Muscle of leg (tissue), 11 donors: ENCODE data around the gene SYNDIG1. TPM values are rescaled to one million over a fixed set of nuclear protein-coding genes. Genes with fewer than 3 reads are reported as not detected.

Source experiments
- DNase-seq: peaks from one replicate; pipeline ENCODE4 v3.0.0; 2013
- H3K27ac ChIP-seq: one replicate; pipeline ENCODE4 v1.5.1; 2013; ENCODE audit warnings: mild to moderate bottlenecking, low read length, control low read depth
- H3K27me3 ChIP-seq: one replicate; pipeline ENCODE4 v1.6.1; 2013; ENCODE audit warnings: low read length; ENCODE audit not compliant: control insufficient read depth, insufficient read depth
- H3K36me3 ChIP-seq: one replicate; pipeline ENCODE4 v1.6.1; 2013; ENCODE audit warnings: low read length; ENCODE audit not compliant: control insufficient read depth, insufficient read depth
- H3K4me1 ChIP-seq: one replicate; pipeline ENCODE4 v1.6.1; 2013; ENCODE audit warnings: low read length; ENCODE audit not compliant: control insufficient read depth, insufficient read depth
- H3K4me3 ChIP-seq: one replicate; pipeline ENCODE4 v1.5.1; 2013; ENCODE audit warnings: low read length, control low read depth
- H3K9me3 ChIP-seq: replicated peaks from 2 replicates; pipeline ENCODE4 v1.6.1; 2013; ENCODE audit warnings: low read depth, low read length; ENCODE audit not compliant: control insufficient read depth
- WGBS: methylation state at CpG from one replicate; pipeline ENCODE4 v1.1.5; 2013; ENCODE audit warnings: missing lambda C conversion rate; ENCODE audit not compliant: insufficient coverage; 5-methylcytosine and 5-hydroxymethylcytosine counted together
- polyA plus RNA-seq, 8 donors: library from polyadenylated mRNA; unstranded; fragments of 120-200 nt; gene quantifications; one replicate each; pipeline versions ENCODE4 v1.2.1 to v1.2.3, GENCODE V29; 2013; ENCODE audit warnings: inconsistent platforms in 1 of 8, low replicate concordance in 1 of 8; ENCODE audit not compliant: insufficient read length in 8 of 8, insufficient read depth in 1 of 8
- total RNA-seq: library from RNA; stranded (reverse); fragments of 120-200 nt; gene quantifications from one replicate; pipeline ENCODE4 v1.2.4, GENCODE V29; 2013

Gene SYNDIG1
- total and polyA plus RNA-seq, 9 donors = 2.5 to 5.3 (median 4.3) TPM

DNA sequence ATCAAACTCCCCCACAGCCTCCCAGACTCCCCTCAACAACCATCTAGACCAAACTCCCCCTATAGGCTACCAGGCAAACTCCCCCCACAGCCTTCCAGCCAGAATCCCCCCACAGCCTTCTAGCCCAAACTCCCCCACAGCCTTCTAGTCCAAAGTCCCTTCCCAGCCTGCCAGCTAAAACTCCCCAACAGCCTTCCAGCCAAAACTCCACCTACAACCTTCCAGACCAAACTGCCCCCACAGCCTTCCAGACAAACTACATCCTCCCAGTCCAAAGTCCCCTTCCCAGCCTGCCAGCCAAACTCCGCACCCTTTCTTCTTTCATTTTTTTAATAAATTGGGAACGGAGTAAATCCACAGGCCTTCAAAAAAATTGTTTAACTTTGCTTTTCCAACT is 37.4 kb upstream of the SYNDIG1 start:
- no peak overlapping the region for H3K4me3 ChIP-seq
- H3K27me3 ChIP-seq = peaks cover 3% of the 10 kb centered on the region
- no peaks in the 10 kb centered on the region for H3K9me3 ChIP-seq
- DNase-seq = peak; percentile 32
- H3K36me3 ChIP-seq = no peaks in the 10 kb centered on the region
- peaks cover 6% of the 10 kb centered on the region for H3K4me1 ChIP-seq
- no CpG with 5 or more reads among the region's 2 CpGs for WGBS
- H3K27ac ChIP-seq = no peak overlapping the region

DNA sequence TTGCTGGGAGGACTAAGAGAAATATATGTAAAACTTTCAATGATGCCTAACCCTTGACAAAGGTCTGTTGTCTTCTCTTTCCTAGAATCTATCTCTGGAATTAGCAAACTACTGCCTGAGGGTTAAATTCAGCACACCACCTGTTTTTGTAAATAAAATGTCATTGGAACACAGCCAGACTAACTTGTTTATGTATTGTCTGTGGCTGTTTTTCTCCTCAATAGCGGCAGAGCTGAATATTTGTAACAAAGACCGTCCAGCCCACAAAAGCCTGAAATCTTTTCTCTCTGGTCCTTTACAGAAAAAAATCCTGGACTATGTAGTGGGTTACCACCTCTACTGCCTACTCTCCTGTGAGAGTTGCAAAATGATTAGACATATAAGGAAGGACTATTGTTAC is 33.3 kb upstream of the SYNDIG1 start:
- Histone ChIP-seq H3K4me3 (no peak overlapping the region), H3K4me1 (peaks cover 22% of the 10 kb centered on the region), H3K9me3 (no peaks in the 10 kb centered on the region), H3K27ac (no peak overlapping the region), H3K36me3 (no peaks in the 10 kb centered on the region), H3K27me3 (peaks cover 3% of the 10 kb centered on the region)
- DNase-seq = peak; percentile 62
- WGBS = no CpG with 5 or more reads among the region's 2 CpGs

DNA sequence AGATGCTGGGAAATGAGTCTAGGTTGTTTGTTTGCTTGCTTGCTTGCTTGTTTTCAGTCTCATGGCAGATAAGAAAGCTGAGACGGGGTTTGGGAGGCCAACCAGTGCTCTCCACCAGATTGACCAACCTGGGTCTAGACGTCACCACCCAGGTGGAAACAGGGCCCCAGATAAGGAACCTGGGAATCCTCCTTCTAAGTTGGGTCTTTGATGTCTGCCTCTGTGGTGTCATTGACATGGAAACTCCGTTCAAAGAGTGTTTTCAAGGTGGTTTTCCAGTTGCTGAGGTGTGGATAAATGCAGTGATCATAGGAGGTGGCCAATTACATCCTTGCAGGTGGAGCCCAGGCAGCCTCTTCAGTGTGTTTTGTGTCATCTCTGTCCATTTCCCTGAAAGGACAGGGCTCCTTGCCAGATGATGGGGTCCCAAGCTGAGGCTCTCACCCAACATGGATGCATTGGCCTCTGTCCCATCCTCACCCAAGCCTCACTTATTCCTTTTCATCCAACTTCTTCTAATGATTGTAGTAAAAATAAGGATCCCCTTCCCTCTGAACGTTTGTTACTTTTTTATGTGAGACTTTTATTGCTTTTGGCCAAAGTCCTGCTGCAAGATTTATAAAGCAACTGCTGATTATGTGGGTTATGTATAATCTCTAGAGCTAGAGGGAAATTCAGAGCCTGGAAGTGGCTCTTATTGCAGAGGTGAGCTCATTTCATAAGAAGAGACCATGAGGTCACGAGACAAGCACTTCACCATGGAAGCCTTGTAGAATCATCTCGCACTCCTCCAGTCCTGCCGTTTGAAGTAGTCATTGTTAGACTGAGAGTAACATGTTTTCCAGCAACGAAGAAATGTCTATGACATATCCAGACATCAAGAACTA is 32.0 kb upstream of the SYNDIG1 start:
- DNase-seq = peak; percentile 72
- no peak overlapping the region for H3K4me3 ChIP-seq
- H3K27me3 ChIP-seq = no peaks in the 10 kb centered on the region

DNA sequence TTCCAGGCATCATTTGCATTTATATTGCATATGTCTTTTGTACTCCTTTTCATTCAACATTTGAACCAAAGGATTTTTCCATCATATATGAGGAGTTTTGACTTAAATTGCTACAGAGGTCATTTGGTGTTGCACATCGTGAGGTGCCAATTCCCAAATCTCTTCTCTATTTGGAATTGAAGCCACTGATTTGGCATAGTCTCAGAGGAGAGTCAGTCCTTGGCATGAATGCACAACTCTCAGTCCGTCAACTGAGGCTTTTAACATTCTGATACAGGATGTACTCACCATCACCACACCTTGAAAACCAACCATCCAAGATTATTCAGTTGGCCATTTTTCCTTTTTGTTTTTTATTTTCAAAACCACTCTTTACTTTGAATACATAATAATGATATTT is 31.1 kb upstream of the SYNDIG1 start:
- WGBS = 71% methylated on average over 1 of the region's 2 CpGs
- Histone ChIP-seq H3K9me3 (no peaks in the 10 kb centered on the region), H3K4me1 (peaks cover 22% of the 10 kb centered on the region), H3K36me3 (no peaks in the 10 kb centered on the region), H3K27me3 (no peaks in the 10 kb centered on the region), H3K27ac (no peak overlapping the region), H3K4me3 (no peak overlapping the region)
- no peak for DNase-seq

More for the DNA sequence above, 32.0 kb upstream of the SYNDIG1 start:
- 60% methylated on average over 1 of the region's 8 CpGs for WGBS
- H3K36me3 ChIP-seq = no peaks in the 10 kb centered on the region
- H3K27ac ChIP-seq = no peak overlapping the region
- peaks cover 22% of the 10 kb centered on the region for H3K4me1 ChIP-seq
- no peaks in the 10 kb centered on the region for H3K9me3 ChIP-seq

- Histone ChIP-seq H3K4me3 (no peak overlapping the region), H3K27me3 (no peaks in the 10 kb centered on the region), H3K9me3 (no peaks in the 10 kb centered on the region), H3K4me1 (peaks cover 22% of the 10 kb centered on the region), H3K27ac (no peak overlapping the region), H3K36me3 (no peaks in the 10 kb centered on the region)
- WGBS = 75% methylated on average over 6 of the region's 7 CpGs
- DNase-seq = peak; percentile 59
These were observed 29.6 kb upstream of the SYNDIG1 start for GRCh38 chr20:24439737-24440387.

DNA sequence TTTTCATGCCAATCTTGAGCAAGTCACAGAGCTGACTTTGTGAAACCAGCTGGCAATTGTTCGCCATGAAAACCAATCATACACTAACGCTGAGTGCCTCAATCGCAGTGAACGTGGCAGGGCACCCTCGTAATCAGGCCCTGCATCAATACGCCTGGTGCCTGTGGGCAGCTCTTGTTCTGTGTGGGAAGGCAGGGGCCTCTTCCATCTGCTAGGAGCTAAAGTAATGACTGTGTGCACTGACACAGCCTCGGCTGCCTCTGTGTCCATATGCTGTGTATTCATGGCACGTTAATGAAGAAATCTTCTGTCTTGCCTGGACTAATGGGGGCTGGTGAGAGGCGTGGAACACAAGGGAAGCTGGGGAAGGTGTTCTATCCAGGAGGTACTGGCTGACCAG is 27.8 kb upstream of the SYNDIG1 start:
- Histone ChIP-seq H3K27me3 (peaks cover 2% of the 10 kb centered on the region), H3K9me3 (no peaks in the 10 kb centered on the region)
- DNase-seq = no peak

DNA sequence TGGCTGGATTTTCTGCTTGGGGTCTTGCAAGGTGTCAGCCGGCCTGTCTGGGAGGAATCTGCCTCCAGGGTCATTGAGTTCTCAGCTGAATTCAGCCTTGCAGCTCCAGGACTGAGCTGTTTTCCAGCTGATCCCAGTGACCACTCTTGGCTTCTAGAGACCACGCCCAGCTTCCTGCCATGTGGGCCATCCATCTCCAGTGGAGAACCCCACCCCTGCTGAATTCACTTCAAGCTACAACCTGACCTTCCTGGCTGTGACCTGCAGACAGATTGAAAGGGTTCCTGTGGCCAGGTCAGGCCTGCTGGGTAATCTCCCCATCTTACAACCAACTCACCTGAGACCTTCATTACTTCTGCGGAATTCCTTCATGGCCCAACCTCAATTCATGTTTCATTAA is 26.5 kb upstream of the SYNDIG1 start:
- H3K4me3 ChIP-seq = no peak overlapping the region
- no peaks in the 10 kb centered on the region for H3K36me3 ChIP-seq
- WGBS = 84% methylated on average over 2 of the region's 3 CpGs
- DNase-seq = no peak
- H3K27me3 ChIP-seq = peaks cover 2% of the 10 kb centered on the region
- H3K4me1 ChIP-seq = peaks cover 12% of the 10 kb centered on the region
- no peaks in the 10 kb centered on the region for H3K9me3 ChIP-seq
- H3K27ac ChIP-seq = no peak overlapping the region

More for the DNA sequence above, 27.8 kb upstream of the SYNDIG1 start:
- H3K4me1 ChIP-seq = peaks cover 16% of the 10 kb centered on the region
- no peaks in the 10 kb centered on the region for H3K36me3 ChIP-seq
- no peak overlapping the region for H3K4me3 ChIP-seq
- H3K27ac ChIP-seq = no peak overlapping the region
- WGBS = 91% methylated on average over 5 of the region's 9 CpGs

DNA sequence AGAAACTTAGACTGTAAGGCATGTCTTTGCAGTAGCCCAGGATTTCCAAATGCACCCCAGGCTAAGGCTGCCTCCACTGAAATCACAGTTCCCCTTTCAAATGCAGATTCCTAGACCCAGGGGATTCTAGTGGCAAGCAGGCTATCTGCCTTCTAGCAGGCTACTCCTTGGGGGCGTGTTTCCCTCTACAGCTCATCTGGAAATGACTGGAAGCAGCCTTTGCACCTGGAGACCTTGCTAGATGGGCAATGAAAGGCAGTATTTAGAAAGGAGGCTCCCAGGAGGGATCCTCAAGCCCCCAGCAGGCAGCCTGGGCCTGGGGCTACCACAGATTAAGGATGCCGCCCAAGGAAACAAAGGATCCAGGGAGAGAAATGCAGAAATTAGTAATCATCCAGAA is 26.0 kb upstream of the SYNDIG1 start:
- no peaks in the 10 kb centered on the region for H3K9me3 ChIP-seq
- H3K4me3 ChIP-seq = no peak overlapping the region
- H3K27me3 ChIP-seq = peaks cover 2% of the 10 kb centered on the region
- H3K36me3 ChIP-seq = no peaks in the 10 kb centered on the region
- no peak overlapping the region for H3K27ac ChIP-seq
- DNase-seq = no peak
- no CpG with 5 or more reads among the region's 2 CpGs for WGBS
- peaks cover 12% of the 10 kb centered on the region for H3K4me1 ChIP-seq

DNA sequence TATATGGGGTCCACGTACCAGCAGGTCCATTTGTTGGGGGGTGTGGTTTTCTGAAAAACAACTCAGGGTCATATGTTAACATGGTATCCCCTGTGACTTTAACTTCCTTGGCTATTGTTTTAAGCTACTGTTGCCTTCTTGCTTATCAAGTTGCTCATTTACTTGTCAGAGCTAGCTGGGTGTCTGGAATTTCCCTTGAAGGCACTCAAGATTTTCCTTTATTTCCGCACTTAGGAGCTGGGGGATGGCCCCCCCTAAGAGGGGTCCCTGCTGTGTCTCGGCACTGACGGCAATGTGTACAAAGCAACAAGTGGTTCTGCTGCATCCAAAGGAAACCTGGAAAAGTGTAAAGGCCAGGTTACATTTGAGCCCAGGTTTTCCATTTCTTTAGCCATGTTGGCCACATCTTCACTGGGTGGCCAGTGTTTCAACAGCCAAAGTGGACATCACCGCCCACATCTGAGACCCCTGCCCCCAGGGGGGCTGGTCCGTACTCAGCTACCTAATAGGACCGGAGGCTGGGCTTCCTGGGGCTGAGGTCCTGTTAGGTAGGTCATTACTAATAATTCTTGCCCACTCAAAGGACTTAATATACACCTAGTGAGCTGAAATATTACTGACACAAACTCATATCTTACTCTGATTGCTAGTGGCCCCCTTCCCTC is 24.8 kb upstream of the SYNDIG1 start:
- no peak for DNase-seq
- Histone ChIP-seq H3K27ac (no peak overlapping the region), H3K4me1 (peaks cover 9% of the 10 kb centered on the region), H3K9me3 (no peaks in the 10 kb centered on the region), H3K36me3 (no peaks in the 10 kb centered on the region), H3K27me3 (peaks cover 2% of the 10 kb centered on the region), H3K4me3 (no peak overlapping the region)
- WGBS = 60% methylated on average over 3 of the region's 7 CpGs

- DNase-seq = no peak
- Histone ChIP-seq H3K9me3 (no peaks in the 10 kb centered on the region), H3K4me3 (no peak overlapping the region), H3K27me3 (peaks cover 2% of the 10 kb centered on the region), H3K36me3 (no peaks in the 10 kb centered on the region), H3K27ac (no peak overlapping the region), H3K4me1 (peaks cover 2% of the 10 kb centered on the region)
- no CpG with 5 or more reads among the region's 11 CpGs for WGBS
These were observed 23.8 kb upstream of the SYNDIG1 start for GRCh38 chr20:24445510-24446170.
